ENCODE measurements around the gene CACNA2D3.

- TF ChIP-seq POLR2A (IDR thresholded peaks at IDR 0.05; ENCODE audit: low read length), result no peak
- no peak for TF ChIP-seq GATA1 (IDR thresholded peaks at IDR 0.05; ENCODE audit: low read depth, low read length)
These were observed 705.4 kb downstream of the CACNA2D3 start for GRCh38 chr3:54827776-54828175.
